A549 (cell line): ENCODE data around the gene BARX2.

Experiments used
- BCL3 ChIP-seq: fragments of >200 bp; sonication (Bioruptor Twin); formaldehyde crosslinking; IDR thresholded peaks from 3 replicates; pipeline ENCODE4 v1.6.1; 2016
- BHLHE40 ChIP-seq: IDR thresholded peaks from 2 replicates; pipeline ENCODE4 v1.6.1; 2012; ENCODE audit warnings: low read depth, low read length, inconsistent platforms
- CBX8 ChIP-seq: fragments of 200-600 bp; sonication (generic); IDR thresholded peaks from 2 replicates; pipeline ENCODE4 v1.6.1; 2016
- EP300 ChIP-seq, 2 experiments: fragments of >200 bp; sonication (Bioruptor Twin); formaldehyde crosslinking; IDR thresholded peaks; 2 replicates in 1 of 2; 3 replicates in 1 of 2; pipeline ENCODE4 v1.6.1; 2016 to 2017
- MAFK ChIP-seq: fragments of 450-650 bp; IDR thresholded peaks from 2 replicates; pipeline ENCODE4 v1.6.1; 2014; ENCODE audit not compliant: partially characterized antibody
- NFE2L2 ChIP-seq: fragments of 150-350 bp; conservative IDR thresholded peaks from 2 replicates; pipeline ENCODE4 v1.6.1; 2014; ENCODE audit warnings: low read length
- POLR2A ChIP-seq: IDR thresholded peaks from 2 replicates; pipeline ENCODE4 v1.6.1; 2012; ENCODE audit warnings: mild to moderate bottlenecking, low read length

- no peak for TF ChIP-seq EP300 (IDR thresholded peaks at IDR 0.05)
- no peak for TF ChIP-seq CBX8
- no peak for TF ChIP-seq NFE2L2
- no peak for TF ChIP-seq MAFK
- TF ChIP-seq BHLHE40, result no peak
- TF ChIP-seq POLR2A, result no peak
- no peak for TF ChIP-seq BCL3
Measured at GRCh38 chr11:129354691-129355090, 21.0 kb upstream of the BARX2 start.
